H1 (cell line): ENCODE data around the gene NSD2. TPM values are rescaled to one million over a fixed set of nuclear protein-coding genes. Genes with fewer than 3 reads are reported as not detected.

Experiments used
- CTCF ChIA-PET: fragments of 300-600 bp; sonication (Branson Sonifier 250); formaldehyde crosslinking; loops from one replicate; lab custom pipeline; 2021; ENCODE audit not compliant: partially characterized antibody; lab: Charles Lee
- POLR2A ChIA-PET: fragments of 300-600 bp; sonication (Branson Sonifier 250); formaldehyde crosslinking; loops from one replicate; lab custom pipeline; 2021; ENCODE audit warnings: inconsistent platforms; ENCODE audit not compliant: partially characterized antibody; lab: Charles Lee
- DNase-seq, 2 experiments: peaks; one replicate each; pipeline versions ENCODE4 v3.0.0 to v3.0.0-alpha.2; 2010 to 2022; ENCODE audit warnings: low spot score in 2 of 2, low read depth in 1 of 2, mixed read lengths in 1 of 2
- FAIRE-seq: peaks from 2 replicates; lab custom pipeline; 2011; peaks lifted over from hg19 to GRCh38; lab: Jason Lieb, UNC
- H2AFZ ChIP-seq: 2 replicates; pipeline ENCODE4 v1.8.1; 2012; ENCODE audit warnings: low read length, inconsistent platforms
- H2AK5ac ChIP-seq: 2 replicates; pipeline ENCODE4 v1.6.1; 2013; ENCODE audit warnings: low read depth, low read length
- H2BK120ac ChIP-seq: replicated peaks from 2 replicates; pipeline ENCODE3; 2013; ENCODE audit warnings: low read depth, low read length, inconsistent platforms
- H2BK12ac ChIP-seq: 2 replicates; pipeline ENCODE4 v1.6.1; 2013; ENCODE audit warnings: low read depth, low read length
- H2BK15ac ChIP-seq: 2 replicates; pipeline ENCODE4 v1.6.1; 2013; ENCODE audit warnings: low read length
- H2BK20ac ChIP-seq: 2 replicates; pipeline ENCODE4 v1.6.1; 2013; ENCODE audit warnings: low read length
- H2BK5ac ChIP-seq: 2 replicates; pipeline ENCODE4 v1.6.1; 2013; ENCODE audit warnings: low read depth, low read length
- H3K14ac ChIP-seq: 2 replicates; pipeline ENCODE4 v1.6.1; 2013; ENCODE audit warnings: inconsistent platforms; ENCODE audit not compliant: insufficient read length
- H3K18ac ChIP-seq: 2 replicates; pipeline ENCODE4 v1.6.1; 2013; ENCODE audit warnings: low read length; ENCODE audit errors: extremely low read depth
- H3K23ac ChIP-seq: 2 replicates; pipeline ENCODE4 v1.6.1; 2013; ENCODE audit warnings: inconsistent platforms; ENCODE audit not compliant: insufficient read length
- H3K23me2 ChIP-seq: 2 replicates; pipeline ENCODE4 v1.6.1; 2013; ENCODE audit warnings: low read depth, low read length
- H3K27ac ChIP-seq: 2 replicates; pipeline ENCODE4 v1.6.1; 2011; ENCODE audit warnings: low read depth, low read length, inconsistent platforms
- H3K27me3 ChIP-seq, 4 experiments: replicated peaks in 1 of 4; 1 replicate in 1 of 4; 2 replicates in 3 of 4; pipeline versions ENCODE4 v1.6.1 to v1.8.1; 2011 to 2013; ENCODE audit warnings: low read length in 3 of 4, mild to moderate bottlenecking in 3 of 4, inconsistent platforms in 2 of 4, mixed read lengths in 2 of 4, moderate library complexity in 1 of 4; ENCODE audit not compliant: control insufficient read depth in 3 of 4, insufficient read depth in 3 of 4; ENCODE audit errors: extremely low read depth in 1 of 4
- H3K36me3 ChIP-seq, 4 experiments: 2 replicates each; pipeline versions ENCODE4 v1.6.1 to v1.8.1; 2011 to 2013; ENCODE audit warnings: mild to moderate bottlenecking in 4 of 4, low read length in 3 of 4, moderate library complexity in 2 of 4, control low read depth in 1 of 4, inconsistent platforms in 1 of 4; ENCODE audit not compliant: insufficient read depth in 4 of 4, control insufficient read depth in 2 of 4
- H3K4ac ChIP-seq: replicated peaks from 2 replicates; pipeline ENCODE3; 2013; ENCODE audit warnings: low read length, low read depth, mixed read lengths, inconsistent platforms; ENCODE audit not compliant: insufficient read length
- H3K4me1 ChIP-seq, 4 experiments: replicated peaks in 1 of 4; 1 replicate in 1 of 4; 2 replicates in 3 of 4; pipeline versions ENCODE4 v1.6.1 to v1.8.1; 2011 to 2013; ENCODE audit warnings: low read length in 3 of 4, inconsistent platforms in 2 of 4, mixed read lengths in 1 of 4; ENCODE audit not compliant: insufficient read depth in 4 of 4, control insufficient read depth in 3 of 4
- H3K4me2 ChIP-seq, 2 experiments: 2 replicates each; pipeline versions ENCODE4 v1.6.1 to v1.8.1; 2011 to 2013; ENCODE audit warnings: low read depth in 2 of 2, low read length in 2 of 2, control low read depth in 1 of 2, inconsistent platforms in 1 of 2, mild to moderate bottlenecking in 1 of 2; ENCODE audit not compliant: insufficient read depth in 1 of 2
- H3K4me3 ChIP-seq, 4 experiments: fragments of 200-600, 300-600 bp in 1 of 4; sonication (generic), shearing (Covaris generic), sonication (Bioruptor Twin) in 1 of 4; 2 replicates each; pipeline versions ENCODE4 v1.5.1 to v1.8.1; 2011 to 2016; ENCODE audit warnings: low read length in 4 of 4, low read depth in 3 of 4, control low read depth in 2 of 4, inconsistent platforms in 2 of 4, mild to moderate bottlenecking in 2 of 4, mixed read lengths in 1 of 4, moderate library complexity in 1 of 4; ENCODE audit not compliant: insufficient read depth in 2 of 4; ENCODE audit errors: extremely low read depth in 1 of 4
- H3K56ac ChIP-seq: replicated peaks from 2 replicates; pipeline ENCODE3; 2013; ENCODE audit warnings: low read depth, mild to moderate bottlenecking, mixed read lengths, low read length, inconsistent platforms; ENCODE audit not compliant: insufficient read length
- H3K79me1 ChIP-seq: 2 replicates; pipeline ENCODE4 v1.6.1; 2013; ENCODE audit warnings: low read depth, low read length, control low read depth
- H3K79me2 ChIP-seq, 2 experiments: 2 replicates each; pipeline versions ENCODE4 v1.6.1 to v1.8.1; 2012 to 2013; ENCODE audit warnings: low read length in 2 of 2, mild to moderate bottlenecking in 2 of 2, inconsistent platforms in 1 of 2; ENCODE audit not compliant: insufficient read depth in 2 of 2, control insufficient read depth in 1 of 2
- H3K9ac ChIP-seq, 4 experiments: replicated peaks in 1 of 4; 1 replicate in 1 of 4; 2 replicates in 3 of 4; pipeline versions ENCODE4 v1.6.1 to v1.8.1; 2011 to 2013; ENCODE audit warnings: low read depth in 3 of 4, low read length in 3 of 4, control low read depth in 2 of 4, mild to moderate bottlenecking in 2 of 4, moderate library complexity in 2 of 4, inconsistent platforms in 1 of 4; ENCODE audit errors: extremely low read depth in 1 of 4
- H3K9me3 ChIP-seq, 2 experiments: 2 replicates each; pipeline versions ENCODE4 v1.6.1 to v1.8.1; 2012 to 2013; ENCODE audit warnings: mild to moderate bottlenecking in 2 of 2, moderate library complexity in 2 of 2, control low read depth in 1 of 2, inconsistent platforms in 1 of 2, low read depth in 1 of 2, low read length in 1 of 2, mixed read lengths in 1 of 2; ENCODE audit not compliant: insufficient read depth in 2 of 2
- H4K20me1 ChIP-seq, 2 experiments: replicated peaks in 1 of 2; 2 replicates each; pipeline versions ENCODE3 to v1.8.1; 2011 to 2013; ENCODE audit warnings: inconsistent platforms in 2 of 2, low read length in 2 of 2, mild to moderate bottlenecking in 1 of 2; ENCODE audit not compliant: insufficient read depth in 2 of 2, control insufficient read depth in 1 of 2
- H4K5ac ChIP-seq: 2 replicates; pipeline ENCODE4 v1.6.1; 2013; ENCODE audit warnings: low read length, low read depth, mixed read lengths, inconsistent platforms; ENCODE audit not compliant: insufficient read length
- H4K8ac ChIP-seq: 2 replicates; pipeline ENCODE4 v1.8.0; 2013; ENCODE audit warnings: mild to moderate bottlenecking, moderate library complexity, low read length, inconsistent platforms; ENCODE audit not compliant: insufficient read depth; ENCODE audit errors: extremely low read depth
- H4K91ac ChIP-seq: replicated peaks from 2 replicates; pipeline ENCODE3; 2013; ENCODE audit warnings: low read length, mixed read lengths, inconsistent platforms; ENCODE audit not compliant: insufficient read length
- EGR1 ChIP-seq: IDR thresholded peaks from 2 replicates; pipeline ENCODE4 v1.6.1; 2011; ENCODE audit warnings: low read depth, low read length, borderline replicate concordance
- RAD21 ChIP-seq, 2 experiments: IDR thresholded peaks in 1 of 2; conservative IDR thresholded peaks in 1 of 2; 2 replicates each; pipeline ENCODE4 v1.6.1; 2011; ENCODE audit warnings: low read depth in 2 of 2, low read length in 2 of 2, improper control_type of control experiment in 1 of 2, inconsistent platforms in 1 of 2, mild to moderate bottlenecking in 1 of 2, moderate library complexity in 1 of 2
- SIN3A ChIP-seq, 2 experiments: IDR thresholded peaks in 1 of 2; conservative IDR thresholded peaks in 1 of 2; 2 replicates each; pipeline ENCODE4 v1.6.1; 2011 to 2012; ENCODE audit warnings: low read length in 2 of 2, improper control_type of control experiment in 1 of 2, low read depth in 1 of 2, mild to moderate bottlenecking in 1 of 2
- WGBS, 2 experiments: shearing (Covaris generic) in 1 of 2; methylation state at CpG; one replicate each; pipeline versions ENCODE4 v1.1.6 to v1.1.7; 2013 to 2015; ENCODE audit warnings: low lambda C conversion rate in 2 of 2, mixed read lengths in 2 of 2, inconsistent platforms in 1 of 2, low coverage in 1 of 2, missing lambda C conversion rate in 1 of 2; ENCODE audit not compliant: insufficient replicate concordance in 2 of 2, insufficient coverage in 1 of 2, insufficient read length in 1 of 2; ENCODE audit errors: extremely low coverage in 1 of 2, missing lambda C conversion rate in 1 of 2; 5-methylcytosine and 5-hydroxymethylcytosine counted together
- polyA plus RNA-seq, 7 experiments: library from polyadenylated mRNA; depleted of rRNA in 3 of 7; stranded (reverse) in 5 of 7; unstranded in 2 of 7; fragments of >200 nt in 5 of 7; fragments of 200-250 nt in 2 of 7; gene quantifications; 1 replicate in 5 of 7; 2 replicates in 1 of 7; 4 replicates in 1 of 7; pipeline versions ENCODE4 v1.2.1 to v1.2.3, GENCODE V29; 2011 to 2013; ENCODE audit warnings: missing spikeins in 2 of 7, mixed read lengths in 2 of 7
- total RNA-seq: library from RNA; stranded (reverse); fragmentation: NEBNext Ultra II Directional; extraction: Animal tissue kit (Norgen Biotek cat#: 25700); gene quantifications from 2 replicates; pipeline ENCODE4 v1.2.1, GENCODE V29; 2021

NSD2 gene
- total and polyA plus RNA-seq, 2 of the 8 experiments (the other 6 are each of a cell fraction or from before 2014, with no cell fraction given) = 26.7 to 129 TPM

DNA sequence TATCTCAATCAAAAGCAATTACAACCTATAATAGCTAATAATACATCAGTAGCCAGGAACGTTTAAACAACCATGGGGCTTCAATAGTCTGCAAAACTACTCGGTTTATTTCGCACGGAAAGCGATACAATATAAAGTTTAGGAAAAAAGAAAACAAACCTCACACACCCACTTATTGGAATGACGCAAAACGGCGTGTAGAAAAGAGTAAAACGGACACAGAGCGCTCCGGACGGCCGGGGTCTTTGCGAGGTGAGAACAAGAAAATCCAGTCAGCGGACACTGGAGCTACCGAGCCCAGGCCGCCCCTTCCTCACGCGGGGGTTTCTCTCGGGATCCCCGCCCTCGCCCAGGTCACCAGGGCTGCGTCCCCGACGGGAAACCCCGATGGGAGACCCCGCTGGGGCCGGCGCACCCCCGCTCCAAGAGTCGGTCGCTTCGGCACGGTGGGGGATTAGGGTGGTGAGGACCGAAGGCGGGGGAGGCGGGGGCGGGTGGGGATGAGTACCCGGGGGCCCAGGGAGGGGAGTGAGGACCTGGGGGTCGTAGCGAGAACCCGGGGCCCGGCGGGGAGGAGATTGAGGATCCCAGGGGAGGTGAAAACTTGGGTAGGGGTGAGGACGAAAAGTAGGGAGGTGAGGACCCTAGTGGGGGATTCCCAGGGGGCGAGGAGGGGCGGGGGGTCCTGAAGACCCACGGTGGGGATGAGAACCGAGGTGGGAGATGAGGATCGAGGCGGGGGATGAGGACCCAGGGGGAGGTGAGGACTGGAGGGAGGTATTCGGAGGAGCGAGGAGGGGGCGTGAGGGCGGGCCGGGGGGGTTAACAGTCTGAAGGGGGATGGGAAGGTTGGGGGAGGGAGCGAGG lies 136.8 kb downstream of the NSD2 start:
- Histone ChIP-seq H2BK12ac (no peak overlapping the region; the same call in 1 of the 2 replicates), H4K20me1 (peaks cover 10 to 17% of the 10 kb centered on the region in 2 experiments), H3K4ac (no peak overlapping the region), H3K23ac (no peak overlapping the region), H4K5ac (no peak overlapping the region), H3K27ac (no peak overlapping the region), H3K9me3 (no peaks in the 10 kb centered on the region), H3K27me3 (peaks cover 0 to 3% (median 0%) of the 10 kb centered on the region in 4 experiments; a peak in 1 of 7 replicates), H3K79me1 (peaks cover 14% of the 10 kb centered on the region), H3K36me3 (peaks cover 0 to 13% (median 3%) of the 10 kb centered on the region in 4 experiments; a peak in 4 of 8 replicates), H3K14ac (no peak overlapping the region), H2AK5ac (no peak overlapping the region), H3K4me3 (peak overlapping the region; percentile 89 to 98 (median 94)), H3K79me2 (peaks cover 30 to 53% of the 10 kb centered on the region in 2 experiments), H4K8ac (peak overlapping the region; percentile 100; the same call in 1 of the 2 replicates), H3K56ac (no peak overlapping the region), H2BK120ac (no peak overlapping the region), H4K91ac (no peak overlapping the region), H3K23me2 (no peaks in the 10 kb centered on the region; the same call in 1 of the 2 replicates), H2BK15ac (no peak overlapping the region), H2BK5ac (peak overlapping the region; percentile 99; the same call in 1 of the 2 replicates), H2AFZ (no peak overlapping the region), H2BK20ac (no peak overlapping the region), H3K9ac (peak overlapping the region; percentile 93 to 99 (median 96)), H3K4me1 (peaks cover 0 to 3% (median 0%) of the 10 kb centered on the region in 4 experiments; a peak in 2 of 7 replicates), H3K4me2 (peak overlapping the region; percentile 40 to 75), H3K18ac (no peak overlapping the region)
- FAIRE-seq (no peak), DNase-seq (no peak)
- TF ChIP-seq RAD21 (IDR thresholded peaks at IDR 0.05 in 1 of 2, conservative IDR thresholded peaks at IDR 0.05 in 1 of 2; ENCODE audit: low read depth in 2 of 2, low read length in 2 of 2) (no peak), EGR1 (no peak), SIN3A (conservative IDR thresholded peaks at IDR 0.05 in 1 of 2, IDR thresholded peaks at IDR 0.05 in 1 of 2; ENCODE audit: low read depth in 1 of 2, low read length in 2 of 2) (no peak)
- 8% methylated on average over 34 of the region's 57 CpGs; no CpG with 5 or more reads in 1 of the 2 experiments for WGBS, 2 experiments
- ChIA-PET POLR2A (interaction anchor here (1.2 to 1.9 kb wide), 4 partner anchors 15 to 458 kb away, joined by 3 to 6 read pairs (median 4); no protein-coding TSS in a partner anchor), CTCF (interaction anchor here (1.2 to 2.4 kb wide), 4 partner anchors 12 to 179 kb away, joined by 3 to 9 read pairs (median 4); no protein-coding TSS in a partner anchor)
